Keratinocyte (primary cell): ENCODE results near the gene APMAP. TPM values are rescaled to one million over a fixed set of nuclear protein-coding genes. Genes with fewer than 3 reads are reported as not detected.

Experiments
- DNase-seq: peaks from one replicate; pipeline ENCODE4 v3.0.0-alpha.2; 2011; ENCODE audit warnings: low read depth, missing footprints, low spot score
- FAIRE-seq: peaks from 2 replicates; lab custom pipeline; 2011; peaks lifted over from hg19 to GRCh38; lab: Jason Lieb, UNC
- H2AFZ ChIP-seq: 2 replicates; pipeline ENCODE4 v1.6.0; 2012; ENCODE audit warnings: low read length, control low read depth, inconsistent platforms; ENCODE audit not compliant: control insufficient read depth
- H3K27ac ChIP-seq: 2 replicates; pipeline ENCODE4 v1.5.1; 2011; ENCODE audit warnings: low read length; ENCODE audit not compliant: control insufficient read depth, insufficient read depth
- H3K27me3 ChIP-seq: 3 replicates; pipeline ENCODE4 v1.6.0; 2011; ENCODE audit warnings: low read length; ENCODE audit not compliant: control insufficient read depth, insufficient read depth; ENCODE audit errors: extremely low read depth
- H3K36me3 ChIP-seq, 2 experiments: 2 replicates in 1 of 2; 3 replicates in 1 of 2; pipeline ENCODE4 v1.5.1; 2011; ENCODE audit warnings: low read length in 2 of 2, mild to moderate bottlenecking in 1 of 2; ENCODE audit not compliant: control insufficient read depth in 2 of 2, insufficient read depth in 2 of 2; ENCODE audit errors: extremely low read depth in 1 of 2
- H3K4me1 ChIP-seq: 3 replicates; pipeline ENCODE4 v1.5.1; 2011; ENCODE audit warnings: low read length; ENCODE audit not compliant: control insufficient read depth, insufficient read depth; ENCODE audit errors: extremely low read depth
- H3K4me2 ChIP-seq: 3 replicates; pipeline ENCODE4 v1.6.0; 2011; ENCODE audit warnings: low read depth, low read length; ENCODE audit not compliant: control insufficient read depth, insufficient read depth; ENCODE audit errors: extremely low read depth
- H3K4me3 ChIP-seq, 3 experiments: fragments of 200-600 bp in 1 of 3; sonication (generic) in 1 of 3; 2 replicates in 2 of 3; 3 replicates in 1 of 3; pipeline ENCODE4 v1.5.1; 2011 to 2016; ENCODE audit warnings: low read length in 3 of 3, mild to moderate bottlenecking in 3 of 3, control low read depth in 2 of 3, inconsistent platforms in 1 of 3, low read depth in 1 of 3, mixed read lengths in 1 of 3, mixed run types in 1 of 3, moderate library complexity in 1 of 3; ENCODE audit not compliant: control insufficient read depth in 2 of 3, insufficient read depth in 2 of 3; ENCODE audit errors: extremely low read depth in 1 of 3
- H3K79me2 ChIP-seq: 2 replicates; pipeline ENCODE4 v1.6.0; 2012; ENCODE audit warnings: low read length; ENCODE audit not compliant: control insufficient read depth, insufficient read depth
- H3K9ac ChIP-seq: 3 replicates; pipeline ENCODE4 v1.6.0; 2011; ENCODE audit warnings: low read length; ENCODE audit not compliant: control insufficient read depth, insufficient read depth; ENCODE audit errors: extremely low read depth
- H3K9me1 ChIP-seq: 3 replicates; pipeline ENCODE4 v1.6.0; 2011; ENCODE audit warnings: low read length; ENCODE audit not compliant: control insufficient read depth, insufficient read depth; ENCODE audit errors: extremely low read depth
- H3K9me3 ChIP-seq: 2 replicates; pipeline ENCODE4 v1.5.1; 2012; ENCODE audit warnings: low read depth, low read length; ENCODE audit not compliant: control insufficient read depth
- H4K20me1 ChIP-seq: 3 replicates; pipeline ENCODE4 v1.6.0; 2011; ENCODE audit warnings: low read length; ENCODE audit not compliant: control insufficient read depth, insufficient read depth; ENCODE audit errors: extremely low read depth
- CTCF ChIP-seq, 3 experiments: IDR thresholded peaks in 1 of 3; conservative IDR thresholded peaks in 1 of 3; optimal IDR thresholded peaks in 1 of 3; 2 replicates in 2 of 3; 3 replicates in 1 of 3; pipeline versions ENCODE3 to v1.5.1; 2011; ENCODE audit warnings: low read length in 3 of 3, mild to moderate bottlenecking in 3 of 3, moderate library complexity in 2 of 3, control low read depth in 1 of 3, inconsistent platforms in 1 of 3; ENCODE audit not compliant: insufficient read depth in 2 of 3; ENCODE audit errors: extremely low read depth in 1 of 3
- EZH2 ChIP-seq: IDR thresholded peaks from one replicate; pipeline ENCODE4 v1.6.1; 2012; ENCODE audit warnings: inconsistent platforms, mild to moderate bottlenecking, low read length, moderate library complexity
- dilution Hi-C: fragments of 300-500 bp; cut with MboI; formaldehyde crosslinking; loops from one replicate; pipeline ENCODE4 v1.7.0; 2020; ENCODE audit warnings: low sequenced_read_pairs; ENCODE audit not compliant: extremely low pct_ligation_motif_present
- polyA plus RNA-seq, 5 experiments: library from polyadenylated mRNA; depleted of rRNA in 3 of 5; stranded (reverse) in 3 of 5; stranded (forward) in 1 of 5; unstranded in 1 of 5; fragments of >200 nt; gene quantifications; 1 replicate in 1 of 5; 2 replicates in 3 of 5; 3 replicates in 1 of 5; pipeline versions ENCODE4 v1.2.1 to v1.2.3, GENCODE V29; 2011 to 2012; ENCODE audit warnings: missing spikeins in 2 of 5, low read depth in 1 of 5, low replicate concordance in 1 of 5

Gene APMAP
- polyA plus RNA-seq, 1 donor (not counting 4 experiments of a cell fraction or from before 2014, with no cell fraction given), result 48.9 TPM

GRCh38 chr20:24916412-24916811 is 76.1 kb downstream of the APMAP start:
- Histone ChIP-seq H3K9me3 (no peaks in the 10 kb centered on the region), H3K36me3 (no peaks in the 10 kb centered on the region), H2AFZ (no peak overlapping the region), H3K4me1 (no peaks in the 10 kb centered on the region), H4K20me1 (no peaks in the 10 kb centered on the region), H3K79me2 (no peaks in the 10 kb centered on the region), H3K4me3 (no peak overlapping the region), H3K4me2 (no peak overlapping the region), H3K27me3 (no peaks in the 10 kb centered on the region), H3K9me1 (no peaks in the 10 kb centered on the region), H3K27ac (no peak overlapping the region), H3K9ac (no peak overlapping the region)
- DNase-seq, result no peak
- no peak for FAIRE-seq
- dilution Hi-C loops, result no loop called here
- TF ChIP-seq CTCF (optimal IDR thresholded peaks at IDR 0.05 in 1 of 3, IDR thresholded peaks at IDR 0.05 in 1 of 3, conservative IDR thresholded peaks at IDR 0.05 in 1 of 3; ENCODE audit: extremely low read depth in 1 of 3, insufficient read depth in 2 of 3, low read length in 3 of 3), result no peak
- no peak for TF ChIP-seq EZH2

GRCh38 chr20:24915892-24916291 is 76.7 kb downstream of the APMAP start:
- Histone ChIP-seq H4K20me1 (no peaks in the 10 kb centered on the region), H3K4me2 (no peak overlapping the region), H3K27ac (no peak overlapping the region), H3K9me3 (no peaks in the 10 kb centered on the region), H3K27me3 (no peaks in the 10 kb centered on the region), H3K36me3 (no peaks in the 10 kb centered on the region), H2AFZ (no peak overlapping the region), H3K79me2 (no peaks in the 10 kb centered on the region), H3K9me1 (no peaks in the 10 kb centered on the region), H3K4me3 (no peak overlapping the region), H3K4me1 (no peaks in the 10 kb centered on the region), H3K9ac (no peak overlapping the region)
- no peak for TF ChIP-seq EZH2
- TF ChIP-seq CTCF (optimal IDR thresholded peaks at IDR 0.05 in 1 of 3, IDR thresholded peaks at IDR 0.05 in 1 of 3, conservative IDR thresholded peaks at IDR 0.05 in 1 of 3; ENCODE audit: extremely low read depth in 1 of 3, insufficient read depth in 2 of 3, low read length in 3 of 3), result no peak
- dilution Hi-C loops, result no loop called here
- FAIRE-seq, result no peak
- DNase-seq, result no peak
